ENCODE data around the gene ZBTB17.
"Not testable (repeated sequence)": the region's sequence is repeated elsewhere in the genome, so short reads cannot be mapped to it uniquely, and the experiment has no call there.

The ZBTB17 gene

DNA sequence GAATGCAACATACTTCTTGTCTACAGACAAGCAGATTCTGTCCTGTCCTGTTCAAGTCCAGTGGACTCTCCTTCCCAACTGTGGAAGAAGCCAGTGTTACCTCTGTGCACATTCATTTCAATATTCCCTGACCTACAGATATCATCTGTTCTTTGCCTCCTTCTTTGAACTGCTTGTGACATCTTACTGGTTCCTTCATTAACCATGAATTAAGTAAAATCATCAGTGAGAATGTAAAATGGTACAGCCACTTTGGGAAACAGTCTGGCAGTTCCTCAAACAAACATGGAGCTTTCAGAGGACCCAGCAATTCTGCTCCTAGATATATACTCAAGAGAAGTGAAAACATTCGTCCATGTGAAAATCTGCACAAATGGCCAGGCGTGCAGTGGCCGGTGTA lies 34.9 kb upstream of the ZBTB17 start:
- DNase-seq = no peak

DNA sequence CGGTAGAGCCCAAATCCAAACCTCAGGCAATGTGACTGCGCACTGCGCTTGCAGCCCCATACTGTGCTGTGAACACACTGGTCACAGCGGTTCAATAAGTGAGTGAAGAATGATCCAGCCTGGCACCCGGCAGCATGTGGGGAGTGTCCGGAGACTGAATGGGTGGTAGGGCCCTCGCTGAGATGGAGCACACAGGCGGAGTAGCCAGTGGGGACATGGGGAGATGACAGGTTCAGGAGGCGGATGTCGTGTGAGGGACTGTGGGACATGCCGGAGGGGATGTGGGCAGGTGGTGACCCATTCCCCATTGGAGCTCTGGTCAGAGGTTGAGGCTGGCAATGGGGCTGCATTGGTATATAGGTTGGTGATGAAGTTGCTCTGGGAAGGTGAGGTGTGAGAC lies 33.8 kb upstream of the ZBTB17 start:
- no peak for DNase-seq

DNA sequence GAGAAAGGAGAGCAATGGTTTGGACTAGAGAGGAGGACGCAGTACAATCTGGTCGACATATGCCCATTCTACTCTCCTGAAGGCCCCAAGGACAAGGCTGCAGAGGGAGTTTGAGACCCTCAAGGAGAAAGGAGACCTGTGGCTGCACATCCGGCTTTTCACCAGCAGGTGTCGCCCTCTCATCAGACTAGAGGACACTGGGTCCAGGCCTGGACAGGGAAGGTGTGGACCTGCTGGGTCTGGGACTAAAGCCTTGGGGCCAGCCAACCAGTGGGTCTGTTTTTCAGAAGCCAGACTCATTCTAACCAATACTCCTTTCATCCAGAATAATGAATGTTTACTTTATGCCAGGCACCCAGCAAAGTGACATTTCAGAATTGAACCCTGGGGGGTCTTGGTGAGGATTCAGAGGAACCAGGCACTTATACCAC lies 33.1 kb upstream of the ZBTB17 start:
- DNase-seq = no peak

DNA sequence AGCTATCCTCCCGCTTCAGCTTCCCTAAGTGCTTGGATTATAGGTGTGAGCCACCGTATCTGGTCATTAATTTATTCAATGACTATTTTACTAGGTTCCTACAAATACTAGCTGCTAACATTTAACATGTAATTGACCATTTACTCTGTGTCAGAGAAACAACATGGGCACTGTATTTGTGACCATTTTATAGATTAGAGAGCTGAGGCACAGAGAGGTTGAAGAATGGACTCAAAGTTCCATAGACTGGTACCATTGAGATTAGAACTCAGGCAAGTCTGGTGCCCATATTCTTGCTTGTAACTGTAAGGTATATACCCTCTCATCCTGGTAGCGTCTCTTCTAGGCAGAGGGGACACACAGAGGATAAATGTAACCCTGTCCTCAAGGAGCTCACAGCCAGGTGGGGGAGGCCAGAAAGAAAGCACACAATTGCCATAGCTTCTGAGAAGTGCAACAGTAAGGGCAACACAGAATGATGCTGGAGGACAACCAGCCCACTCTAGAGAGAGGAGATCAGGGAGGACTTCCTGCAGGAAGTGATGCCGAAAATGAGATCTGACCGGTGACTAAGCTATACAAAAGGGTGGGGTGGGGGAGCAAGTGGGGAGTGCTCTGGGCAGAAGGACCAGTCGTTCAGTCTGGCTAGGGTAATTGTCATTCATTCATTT lies 31.9 kb upstream of the ZBTB17 start:
- no peak for DNase-seq

DNA sequence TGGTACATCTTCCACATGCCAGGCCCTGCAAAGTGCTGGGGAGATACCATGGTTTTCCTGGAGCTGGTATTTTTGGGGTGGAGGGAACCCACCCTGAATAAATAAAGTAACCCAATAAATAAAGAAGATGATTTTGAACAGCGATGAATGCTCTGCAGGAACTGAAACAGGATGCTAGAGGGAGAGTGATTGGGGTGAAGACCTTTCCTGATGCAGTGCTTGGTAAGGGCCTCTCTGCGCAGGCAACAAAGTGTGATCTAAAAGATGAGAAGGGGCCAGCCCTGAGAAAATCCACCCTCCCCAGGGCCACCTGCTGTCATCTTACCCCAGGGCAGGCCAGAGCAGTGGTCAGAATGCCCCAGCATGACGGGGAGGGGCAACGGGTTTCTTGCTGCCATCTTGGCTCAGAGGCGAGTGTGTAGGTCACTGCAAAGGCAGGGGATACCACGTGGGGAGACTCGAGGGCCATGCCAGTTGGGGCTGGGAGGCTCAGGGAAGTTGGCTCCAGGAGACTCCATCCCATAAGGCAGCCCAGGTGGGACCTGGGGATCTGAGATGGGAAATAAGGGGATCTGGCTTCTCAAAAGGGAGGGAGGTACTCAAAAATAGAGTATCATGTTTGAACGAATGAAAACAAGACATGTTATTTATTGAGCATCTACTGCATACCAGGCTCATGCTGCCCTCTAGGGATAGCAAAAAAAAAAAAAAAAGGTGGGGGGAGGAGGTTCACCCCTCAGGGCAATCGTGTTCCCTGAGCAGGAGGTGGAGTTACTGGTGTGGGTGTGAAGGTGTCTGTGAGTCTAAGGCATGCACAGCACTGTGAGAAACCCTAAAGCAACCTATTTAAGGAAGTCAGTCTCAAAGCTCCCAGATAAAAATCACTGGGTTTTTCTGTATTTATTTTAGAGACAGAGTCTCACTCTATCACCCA lies 30.9 kb upstream of the ZBTB17 start:
- DNase-seq = no peak

DNA sequence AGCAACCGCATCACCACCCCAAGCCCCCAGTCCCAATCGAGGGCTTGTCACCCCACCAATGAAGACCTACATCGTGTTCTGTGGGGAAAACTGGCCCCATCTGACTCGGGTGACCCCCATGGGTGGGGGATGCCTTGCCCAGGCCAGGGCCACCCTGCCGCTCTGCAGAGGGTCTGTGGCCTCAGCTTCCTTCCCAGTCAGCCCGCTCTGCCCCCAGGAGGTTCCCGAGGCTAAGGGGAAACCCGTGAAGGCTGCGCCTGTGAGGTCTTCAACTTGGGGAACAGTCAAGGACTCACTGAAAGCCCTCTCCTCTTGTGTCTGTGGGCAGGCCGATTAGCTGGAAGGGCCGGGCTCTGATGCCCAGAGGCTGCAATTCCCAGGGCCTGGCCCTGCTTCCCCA lies 30.1 kb upstream of the ZBTB17 start:
- DNase-seq = no peak

DNA sequence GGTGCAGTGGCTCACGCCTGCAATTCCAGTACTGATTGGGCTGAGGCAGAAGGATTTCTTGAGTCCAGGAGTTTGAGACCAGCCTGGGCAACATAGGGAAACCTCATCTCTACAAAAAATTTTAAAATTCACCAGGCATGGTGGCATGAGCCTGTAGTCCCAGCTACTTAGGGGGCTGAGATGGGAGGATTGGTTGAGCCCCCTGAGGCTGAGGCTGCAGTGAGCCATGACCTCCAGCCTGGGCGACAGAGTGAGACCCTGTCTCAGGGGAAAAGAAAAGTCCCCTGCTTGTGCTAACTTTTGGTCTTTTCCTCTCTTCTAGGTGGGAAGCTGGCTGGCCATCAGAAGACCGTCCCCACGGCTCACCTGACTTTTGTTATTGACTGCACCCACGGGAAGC lies 29.7 kb upstream of the ZBTB17 start:
- DNase-seq = no peak

DNA sequence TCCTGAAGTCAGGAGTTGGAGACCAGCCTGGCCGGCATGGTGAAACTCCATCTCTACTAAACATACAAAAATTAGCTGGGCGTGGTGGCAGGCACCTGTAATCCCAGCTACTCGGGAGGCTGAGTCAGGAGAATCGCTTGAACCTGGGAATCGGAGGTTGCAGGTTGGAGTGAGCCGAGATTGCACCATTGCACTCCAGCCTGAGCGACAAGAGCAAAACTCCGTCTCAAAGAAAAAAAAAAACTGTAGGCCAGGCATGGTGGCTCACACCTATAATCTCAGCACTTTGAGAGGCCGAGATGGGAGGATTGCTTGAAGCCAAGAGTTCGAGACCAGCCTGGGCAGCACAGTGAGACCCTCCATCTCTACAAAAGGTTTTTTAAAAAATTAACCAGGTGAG lies 25.4 kb upstream of the ZBTB17 start:
- not testable (repeated sequence) for DNase-seq

DNA sequence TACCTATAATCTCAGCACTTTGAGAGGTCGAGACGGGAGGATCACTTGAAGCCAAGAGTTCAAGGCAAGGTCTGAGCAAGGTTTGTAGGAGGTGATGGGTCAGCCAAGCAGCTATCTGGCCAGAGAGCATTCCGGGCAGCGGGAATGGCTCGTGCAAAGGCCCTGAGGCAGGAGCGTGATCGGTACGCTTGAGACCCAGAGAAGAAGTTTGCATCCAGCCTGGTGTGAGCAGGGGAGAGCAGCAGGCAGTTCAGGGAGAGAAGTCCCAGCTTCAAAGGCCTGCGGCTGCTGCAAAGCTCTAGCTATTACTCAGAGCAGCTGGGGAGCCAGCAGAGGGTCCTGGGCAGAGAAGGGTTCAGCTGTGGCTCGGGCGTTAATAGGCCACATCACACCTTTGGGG lies 23.0 kb upstream of the ZBTB17 start:
- DNase-seq = no peak

DNA sequence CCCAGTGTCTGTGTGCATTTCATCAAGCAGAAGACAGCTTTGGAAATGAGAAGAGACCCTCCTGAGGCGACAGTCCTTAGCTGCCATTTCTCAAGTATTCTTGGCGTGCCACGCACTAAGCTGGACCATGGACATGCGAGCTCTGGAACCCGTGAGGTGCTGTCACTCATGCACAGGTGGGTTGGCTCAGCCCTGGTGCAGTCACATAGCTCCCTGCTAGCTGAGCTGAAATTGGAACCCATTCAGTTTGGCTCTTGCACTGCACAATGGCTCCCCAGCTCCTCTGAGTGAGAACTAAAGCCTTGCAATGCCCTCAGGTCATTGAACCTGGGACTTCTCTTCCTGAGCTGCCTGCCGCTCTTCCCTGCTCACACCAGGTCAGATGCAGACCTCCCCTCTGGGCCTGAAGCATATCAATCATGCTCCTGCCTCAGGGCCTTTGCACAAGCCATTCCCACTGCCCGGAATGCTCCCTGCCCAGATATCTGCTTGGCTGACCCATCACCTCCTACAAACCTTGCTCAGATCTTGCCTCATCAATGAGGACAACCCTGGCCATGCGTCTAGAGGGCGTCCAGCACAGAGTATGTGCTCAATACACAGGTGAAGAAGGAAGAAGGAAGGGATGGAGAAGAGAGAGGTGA lies 21.9 kb upstream of the ZBTB17 start:
- DNase-seq = no peak

DNA sequence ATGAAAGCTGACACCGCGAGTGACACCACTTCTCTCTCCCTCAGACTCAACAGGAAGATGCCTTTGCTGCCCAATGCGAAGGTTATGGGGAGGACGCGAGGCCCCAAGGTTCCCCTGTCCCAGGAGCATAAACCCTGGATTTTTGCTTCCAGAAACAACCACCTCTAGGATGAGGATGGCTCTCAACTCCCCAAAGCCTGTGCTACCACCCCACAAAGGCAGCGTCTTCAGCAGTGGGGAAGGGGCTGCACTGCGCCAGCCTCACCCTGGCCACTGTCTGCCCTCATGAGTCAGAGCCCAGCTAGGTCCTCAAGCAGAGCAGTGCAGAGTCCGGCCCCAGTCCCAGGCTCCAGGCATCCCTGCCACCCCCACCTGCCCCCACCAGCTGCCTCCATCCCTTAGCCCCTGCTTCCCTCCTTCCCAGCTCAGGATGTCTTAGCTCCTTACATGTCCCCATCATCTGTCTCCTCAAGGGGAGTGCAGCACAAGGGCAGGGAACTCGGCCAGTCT lies 21.2 kb upstream of the ZBTB17 start:
- no peak for DNase-seq

DNA sequence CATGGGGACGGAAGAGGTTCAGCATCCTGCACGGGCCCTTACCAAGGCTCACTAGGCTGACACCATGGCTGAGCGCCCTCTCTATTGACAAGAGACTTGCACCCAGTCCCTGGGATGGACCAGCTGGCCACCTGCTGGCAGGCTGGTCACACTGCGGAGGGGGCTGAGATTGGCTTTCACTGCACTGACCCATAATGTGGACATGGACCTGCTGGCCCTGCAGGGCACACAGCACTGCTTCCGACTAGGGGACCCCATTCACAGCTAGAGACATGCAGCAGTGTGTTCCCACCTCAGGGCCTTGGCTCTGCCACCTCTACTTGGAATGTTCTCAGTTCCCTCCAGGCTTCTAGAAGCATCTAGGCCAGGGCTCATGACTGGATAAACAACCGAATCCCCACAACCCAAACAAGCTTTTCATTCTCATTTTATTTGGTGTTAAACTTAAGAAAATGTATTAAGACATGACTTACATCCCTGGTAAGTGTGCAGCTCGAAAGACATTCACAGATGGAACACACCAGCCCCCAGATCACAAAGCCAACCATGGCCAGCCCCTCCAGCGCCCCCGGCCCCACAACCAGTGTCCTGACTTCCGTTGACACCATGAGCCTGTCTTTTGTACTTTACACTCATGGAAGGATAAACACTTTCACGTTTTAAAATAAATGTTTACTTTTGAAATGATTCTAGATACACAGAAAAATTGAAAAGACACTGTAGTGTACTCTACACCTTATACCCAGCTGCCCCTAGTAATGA lies 18.9 kb upstream of the ZBTB17 start:
- DNase-seq = no peak

DNA sequence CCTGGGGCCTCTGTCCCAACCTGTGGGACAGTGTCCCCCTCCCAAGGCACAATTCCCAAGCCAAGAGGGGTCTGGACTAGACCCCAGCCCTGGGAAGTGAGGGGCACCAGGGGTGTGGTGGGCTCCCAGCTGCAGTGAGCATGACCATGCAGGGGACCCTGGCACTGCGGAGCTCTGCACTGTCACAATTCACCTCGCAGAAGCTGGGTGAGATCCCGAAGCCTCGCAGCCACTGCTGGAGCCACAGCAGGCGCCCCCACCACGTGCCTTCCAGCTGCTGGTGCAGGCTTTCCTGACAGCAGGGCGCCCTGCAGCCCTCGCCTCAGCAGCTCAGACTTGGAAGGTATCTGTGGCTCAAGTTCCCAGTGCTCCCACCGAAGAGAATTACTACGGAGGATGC lies 18.2 kb upstream of the ZBTB17 start:
- no peak for DNase-seq

DNA sequence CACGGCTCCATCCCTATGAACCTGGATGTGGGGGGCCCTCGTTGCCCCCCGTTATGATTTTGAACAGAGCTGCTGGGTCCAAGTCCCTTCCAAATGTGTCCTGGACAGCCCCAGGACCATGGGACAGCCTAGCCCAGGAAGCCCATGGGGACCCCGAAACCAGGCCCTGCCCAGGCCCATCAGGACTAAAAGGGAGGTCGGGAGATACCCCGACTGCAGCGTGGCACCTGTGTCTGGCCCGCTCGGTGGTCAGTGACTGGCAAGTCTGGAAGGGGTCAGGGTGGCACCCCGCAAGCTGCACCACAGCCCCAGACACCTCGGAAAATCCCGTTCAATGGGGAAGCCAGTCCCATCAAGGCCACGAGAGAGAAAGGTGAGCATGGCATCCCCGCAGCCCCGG lies 17.8 kb upstream of the ZBTB17 start:
- no peak for DNase-seq

DNA sequence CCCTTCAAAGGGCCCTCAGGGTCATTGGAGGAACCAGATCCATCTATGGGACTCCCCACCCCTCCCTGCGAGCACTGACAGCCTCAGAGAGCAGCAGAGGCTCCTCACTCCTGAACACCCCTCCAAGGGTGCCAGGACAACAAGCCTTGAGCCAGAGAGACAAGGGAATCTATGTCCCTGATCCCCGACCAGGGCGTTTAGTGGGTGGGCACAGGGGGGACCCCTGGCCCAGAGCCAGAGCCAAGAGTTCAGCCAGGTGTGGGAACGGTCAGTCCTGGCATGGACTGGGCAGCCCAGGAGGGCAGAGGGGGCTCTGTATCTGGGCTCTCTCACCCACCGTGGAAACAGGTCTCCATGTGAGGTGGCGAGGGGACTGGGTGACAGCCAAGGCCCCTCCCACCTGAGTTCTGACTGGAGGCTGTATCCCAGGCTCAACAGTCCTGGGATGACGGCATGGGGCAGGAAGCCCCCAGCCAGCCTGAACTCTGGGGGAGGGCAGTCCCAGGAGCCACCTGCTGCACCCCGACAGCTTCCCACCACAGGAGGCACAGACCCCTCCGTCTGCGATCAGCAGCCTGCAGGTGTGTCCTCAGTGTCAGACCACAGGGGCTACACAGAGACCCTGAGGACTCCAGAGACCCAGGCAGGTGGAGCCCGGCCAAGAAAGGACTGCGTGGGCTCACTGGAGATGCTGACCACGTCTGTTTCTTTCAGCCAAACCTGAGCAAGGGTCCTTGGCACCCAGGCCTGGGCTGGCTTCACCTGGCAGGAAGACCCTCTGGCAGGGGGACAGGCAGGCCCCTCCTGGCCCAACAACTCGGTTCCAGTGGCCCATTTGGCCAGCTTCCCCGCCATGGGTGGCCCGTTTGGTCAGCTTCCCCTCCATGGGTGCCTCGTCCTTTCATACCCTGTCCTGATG lies 16.9 kb upstream of the ZBTB17 start:
- no peak for DNase-seq

DNA sequence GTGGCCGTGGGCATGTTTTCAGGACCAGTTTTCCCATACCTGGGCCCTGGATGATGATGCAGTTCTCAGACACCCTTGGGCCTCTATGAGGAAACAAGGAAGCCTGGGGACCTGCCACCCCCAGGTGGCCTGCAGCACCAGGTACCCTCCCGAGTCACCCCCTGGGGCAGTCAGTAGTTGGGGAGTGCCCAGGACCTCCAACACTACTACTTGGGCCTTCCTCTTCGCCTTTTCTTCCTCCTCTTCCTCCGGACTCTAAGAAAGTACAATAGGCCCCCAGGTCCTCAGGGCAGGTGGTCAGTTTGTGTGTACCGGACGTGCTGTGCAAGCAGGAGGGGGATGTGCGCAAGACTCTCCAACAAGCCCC lies 16.3 kb upstream of the ZBTB17 start:
- no peak for DNase-seq

DNA sequence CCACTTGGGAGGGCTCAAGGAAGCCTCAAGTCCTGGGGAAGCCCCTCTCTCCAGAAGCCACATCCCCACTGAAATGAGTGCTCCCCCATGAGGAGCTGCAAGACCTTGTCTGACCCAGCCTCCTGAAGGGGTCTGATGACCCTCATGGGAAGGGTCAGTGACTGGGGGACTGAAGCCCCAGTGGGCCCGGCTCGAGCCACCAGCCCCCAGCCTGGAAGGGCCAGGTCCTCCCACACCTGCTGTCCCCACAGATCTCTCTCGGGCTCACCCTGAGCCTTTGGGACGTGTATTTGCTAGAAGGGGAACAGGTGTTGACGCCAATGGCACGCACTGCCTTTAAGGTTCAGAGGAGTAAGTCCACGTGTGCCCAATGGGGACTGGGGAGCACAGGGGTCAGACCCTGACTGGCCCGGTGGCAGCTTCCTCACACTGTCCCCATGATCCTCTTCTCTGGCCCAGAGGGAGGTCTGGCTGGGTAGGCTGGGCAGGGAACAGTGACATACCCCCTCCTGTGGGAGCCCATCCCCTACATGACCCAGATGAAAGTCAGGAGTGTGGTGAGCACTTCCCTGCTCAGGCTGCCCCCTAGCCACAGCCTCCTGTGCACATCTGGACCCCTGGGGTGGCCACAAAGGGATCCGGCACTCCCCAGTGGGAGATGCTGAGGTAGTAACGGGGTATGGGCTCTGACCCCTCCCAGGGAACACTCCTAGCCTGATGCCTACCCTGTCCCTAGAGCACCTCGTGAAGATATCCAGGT lies 15.7 kb upstream of the ZBTB17 start:
- no peak for DNase-seq

DNA sequence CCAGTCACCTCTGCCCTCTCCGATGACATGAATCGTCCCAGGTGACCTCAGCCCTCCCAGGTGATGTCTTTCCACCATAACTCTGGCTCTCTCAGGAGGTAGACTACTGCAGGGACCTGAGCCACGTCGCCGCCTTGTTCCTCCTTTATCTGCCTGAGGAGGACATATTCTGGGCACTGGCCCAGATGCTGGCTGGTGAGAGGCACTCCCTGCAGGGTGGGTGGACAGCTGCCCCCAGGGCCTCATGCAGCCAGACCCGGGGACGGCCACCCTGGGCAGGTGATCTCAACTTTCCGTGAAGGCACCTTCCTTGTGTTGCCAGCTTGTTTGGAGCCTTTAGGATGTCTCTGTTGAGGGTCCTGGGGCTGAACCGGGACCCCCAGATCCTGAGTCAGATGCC lies 13.9 kb upstream of the ZBTB17 start:
- DNase-seq = no peak

DNA sequence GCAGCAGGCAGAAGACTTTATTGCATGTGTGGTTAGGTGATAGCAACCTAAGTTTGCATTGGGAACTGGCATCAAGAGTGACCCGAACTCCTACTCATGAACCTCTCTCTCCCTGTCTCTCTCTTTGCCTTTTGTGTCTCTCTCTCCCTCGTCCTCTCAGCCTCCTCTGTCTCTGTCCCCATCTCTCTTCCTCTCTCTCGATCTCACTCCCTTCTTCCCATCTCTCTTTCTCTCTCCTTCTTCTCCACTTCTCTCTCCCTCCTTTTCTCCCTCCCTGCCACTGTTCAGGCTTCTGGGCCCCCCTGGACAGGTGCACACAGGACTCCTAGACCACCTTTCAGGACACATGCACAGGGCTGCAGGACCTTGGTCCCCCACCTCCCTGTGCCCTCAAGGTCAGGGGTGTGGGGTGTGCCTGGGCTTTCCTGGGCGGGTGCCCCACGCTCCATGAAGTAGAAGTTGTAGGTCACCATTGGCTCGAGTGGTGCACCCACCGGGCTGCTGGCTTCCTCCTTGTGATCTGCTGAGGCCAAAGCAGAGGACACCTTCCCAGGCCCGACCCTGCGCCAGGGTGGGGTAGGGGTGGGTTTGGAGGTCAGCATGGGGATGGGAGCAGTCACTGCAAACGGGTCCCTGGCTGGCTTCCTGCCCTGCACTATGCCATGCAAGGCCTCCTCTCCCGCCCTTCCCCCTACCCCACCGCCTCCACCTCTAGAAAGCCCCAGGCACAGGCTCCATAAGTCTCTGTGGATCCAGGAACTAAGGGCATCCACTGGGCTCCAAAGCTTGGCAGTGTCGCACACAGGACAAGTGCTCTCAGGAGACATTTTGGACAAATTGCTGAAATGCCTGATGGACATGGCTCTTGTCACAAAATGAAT lies 13.2 kb upstream of the ZBTB17 start:
- no peak for DNase-seq
